Parathyroid adenoma (tissue), 2 donors: ENCODE measurements around the gene NDUFB3.

ENCODE experiments used
- H2AFZ ChIP-seq: fragments of 300-600 bp; sonication (generic); one replicate; pipeline ENCODE4 v1.7.0; 2017; ENCODE audit warnings: antibody characterized with exemption, mild to moderate bottlenecking
- H3K27ac ChIP-seq: fragments of 300-600 bp; sonication (generic); one replicate; pipeline ENCODE4 v1.7.0; 2017
- H3K27me3 ChIP-seq: fragments of 300-600 bp; sonication (generic); one replicate; pipeline ENCODE4 v1.7.0; 2017; ENCODE audit warnings: low read length; ENCODE audit not compliant: control insufficient read depth, insufficient read depth
- H3K36me3 ChIP-seq: fragments of 300-600 bp; sonication (generic); one replicate; pipeline ENCODE4 v1.7.0; 2017; ENCODE audit warnings: low read length; ENCODE audit not compliant: control insufficient read depth, insufficient read depth
- H3K4me1 ChIP-seq: fragments of 300-600 bp; sonication (generic); one replicate; pipeline ENCODE4 v1.7.0; 2017; ENCODE audit warnings: control low read depth
- H3K4me2 ChIP-seq: fragments of 300-600 bp; sonication (generic); one replicate; pipeline ENCODE4 v1.7.0; 2017; ENCODE audit warnings: low read length
- H3K4me3 ChIP-seq: fragments of 300-600 bp; sonication (generic); one replicate; pipeline ENCODE4 v1.7.0; 2017; ENCODE audit warnings: low read depth, low read length
- H3K79me2 ChIP-seq: fragments of 300-600 bp; sonication (generic); one replicate; pipeline ENCODE4 v1.7.0; 2017; ENCODE audit warnings: control low read depth
- H3K9ac ChIP-seq: fragments of 300-600 bp; sonication (generic); one replicate; pipeline ENCODE4 v1.7.0; 2017; ENCODE audit warnings: mild to moderate bottlenecking
- H3K9me3 ChIP-seq: fragments of 300-600 bp; sonication (generic); one replicate; pipeline ENCODE4 v1.7.0; 2017; ENCODE audit warnings: low read length; ENCODE audit not compliant: control insufficient read depth
- TF ChIP-seq, protein P1 (sequence below): fragments of 300-600 bp; sonication (generic); IDR thresholded peaks from one replicate; pipeline ENCODE4 v1.7.0; 2017; ENCODE audit warnings: antibody characterized with exemption, mild to moderate bottlenecking
- donor health status: primary hyperparathyroidism.

Gene NDUFB3

DNA sequence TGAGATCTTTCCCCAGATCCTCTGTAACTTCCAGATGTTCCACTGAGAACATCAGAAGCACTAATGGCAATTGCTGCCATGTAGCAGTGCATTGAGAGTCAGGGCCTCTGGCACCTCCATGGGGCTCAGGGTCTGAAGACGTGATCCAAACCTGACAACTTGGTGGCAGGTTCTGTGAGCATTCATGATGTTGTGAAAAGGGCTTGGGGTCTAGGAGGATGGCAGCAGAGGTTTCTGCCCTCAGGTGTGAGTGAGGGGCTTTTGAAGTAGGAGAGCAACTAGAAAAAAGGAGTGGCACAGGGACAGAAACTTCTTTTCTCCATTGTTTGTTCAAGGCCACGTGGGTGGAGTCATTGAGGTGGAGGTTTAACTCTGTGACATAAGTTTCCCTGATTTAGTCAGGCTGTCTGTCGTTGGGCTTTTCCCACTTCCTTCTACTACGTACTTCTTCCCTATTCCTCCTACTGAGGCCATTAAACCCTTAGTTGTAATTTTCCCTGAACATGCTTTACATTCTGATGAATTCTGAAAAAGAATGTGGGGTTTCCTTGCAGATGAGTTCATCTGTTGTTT is 57.2 kb downstream of the NDUFB3 start:
- H3K36me3 ChIP-seq, result no peaks in the 10 kb centered on the region
- no peak overlapping the region for H3K4me2 ChIP-seq
- H3K9me3 ChIP-seq, result no peaks in the 10 kb centered on the region
- H2AFZ ChIP-seq, result no peak overlapping the region
- H3K79me2 ChIP-seq, result peaks cover 22% of the 10 kb centered on the region
- no peak overlapping the region for H3K4me3 ChIP-seq
- peaks cover 23% of the 10 kb centered on the region for H3K4me1 ChIP-seq
- TF ChIP-seq, protein P1, sequence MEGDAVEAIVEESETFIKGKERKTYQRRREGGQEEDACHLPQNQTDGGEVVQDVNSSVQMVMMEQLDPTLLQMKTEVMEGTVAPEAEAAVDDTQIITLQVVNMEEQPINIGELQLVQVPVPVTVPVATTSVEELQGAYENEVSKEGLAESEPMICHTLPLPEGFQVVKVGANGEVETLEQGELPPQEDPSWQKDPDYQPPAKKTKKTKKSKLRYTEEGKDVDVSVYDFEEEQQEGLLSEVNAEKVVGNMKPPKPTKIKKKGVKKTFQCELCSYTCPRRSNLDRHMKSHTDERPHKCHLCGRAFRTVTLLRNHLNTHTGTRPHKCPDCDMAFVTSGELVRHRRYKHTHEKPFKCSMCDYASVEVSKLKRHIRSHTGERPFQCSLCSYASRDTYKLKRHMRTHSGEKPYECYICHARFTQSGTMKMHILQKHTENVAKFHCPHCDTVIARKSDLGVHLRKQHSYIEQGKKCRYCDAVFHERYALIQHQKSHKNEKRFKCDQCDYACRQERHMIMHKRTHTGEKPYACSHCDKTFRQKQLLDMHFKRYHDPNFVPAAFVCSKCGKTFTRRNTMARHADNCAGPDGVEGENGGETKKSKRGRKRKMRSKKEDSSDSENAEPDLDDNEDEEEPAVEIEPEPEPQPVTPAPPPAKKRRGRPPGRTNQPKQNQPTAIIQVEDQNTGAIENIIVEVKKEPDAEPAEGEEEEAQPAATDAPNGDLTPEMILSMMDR, result no peak
- H3K9ac ChIP-seq, result no peak overlapping the region
- no peaks in the 10 kb centered on the region for H3K27me3 ChIP-seq
- H3K27ac ChIP-seq, result peak overlapping the region; percentile 26

DNA sequence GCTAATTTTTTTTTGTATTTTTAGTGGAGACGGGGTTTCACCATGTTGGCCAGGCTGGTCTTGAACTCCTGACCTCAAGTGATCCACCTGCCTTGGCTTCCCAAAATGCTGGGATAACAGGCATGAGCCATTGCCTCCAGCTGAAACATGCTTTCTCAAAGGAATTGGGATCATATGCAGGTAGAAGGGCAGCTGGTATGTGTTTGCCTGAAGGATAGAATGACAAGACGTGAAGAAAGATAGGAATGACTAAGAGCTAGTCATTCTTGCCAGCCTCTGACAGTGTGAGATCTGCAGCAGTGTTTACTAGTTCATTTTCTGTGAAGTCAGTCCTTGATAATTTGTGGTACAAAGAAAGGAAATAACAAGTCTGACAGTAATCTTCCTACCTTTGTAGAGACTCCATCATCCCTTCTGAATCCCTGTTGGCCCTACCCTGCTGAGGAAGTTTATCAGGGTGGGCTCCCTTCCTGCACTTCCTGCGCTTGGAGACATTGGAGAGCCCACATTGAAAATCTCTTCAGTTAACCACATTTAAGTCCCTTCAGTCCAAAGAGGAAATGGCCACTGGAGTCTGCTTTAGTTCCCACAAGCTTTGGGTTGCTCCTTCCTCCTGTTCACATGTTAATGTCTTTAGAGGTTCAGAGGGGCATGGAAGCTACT is 58.9 kb downstream of the NDUFB3 start:
- Histone ChIP-seq H3K4me1 (peaks cover 11% of the 10 kb centered on the region), H2AFZ (no peak overlapping the region), H3K79me2 (peaks cover 22% of the 10 kb centered on the region), H3K27me3 (no peaks in the 10 kb centered on the region), H3K4me2 (no peak overlapping the region), H3K27ac (peak overlapping the region; percentile 40), H3K9ac (no peak overlapping the region), H3K36me3 (no peaks in the 10 kb centered on the region), H3K9me3 (no peaks in the 10 kb centered on the region), H3K4me3 (no peak overlapping the region)
- TF ChIP-seq, protein P1, result no peak

DNA sequence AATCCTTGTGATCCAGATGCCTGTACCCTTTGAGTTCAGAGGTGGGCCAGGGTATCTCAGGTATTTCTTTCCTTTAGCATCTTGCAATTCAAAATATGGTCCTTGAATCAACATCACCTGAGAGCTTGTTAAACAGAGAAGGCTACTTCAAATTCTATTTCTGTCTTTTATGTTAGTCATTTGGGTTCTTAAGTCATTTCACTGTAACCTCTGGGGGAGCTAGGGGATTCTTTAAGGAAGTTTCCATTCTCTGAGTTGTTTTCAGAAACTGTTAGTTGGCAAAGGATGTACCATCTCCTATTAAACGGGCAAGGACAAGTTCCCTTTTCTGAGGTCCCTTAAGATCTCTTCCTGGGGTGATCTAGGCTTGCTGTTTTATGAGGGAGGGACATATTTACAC is 60.7 kb downstream of the NDUFB3 start:
- H3K79me2 ChIP-seq, result peaks cover 21% of the 10 kb centered on the region
- no peaks in the 10 kb centered on the region for H3K36me3 ChIP-seq
- no peak overlapping the region for H3K27ac ChIP-seq
- H3K4me2 ChIP-seq, result no peak overlapping the region
- no peak overlapping the region for H2AFZ ChIP-seq
- peaks cover 2% of the 10 kb centered on the region for H3K4me1 ChIP-seq
- no peak overlapping the region for H3K9ac ChIP-seq
- TF ChIP-seq, protein P1, result no peak
- no peaks in the 10 kb centered on the region for H3K27me3 ChIP-seq
- no peaks in the 10 kb centered on the region for H3K9me3 ChIP-seq
- H3K4me3 ChIP-seq, result no peak overlapping the region
